Measurements from ENCODE around the gene TMEM25. TPM values are rescaled to one million over a fixed set of nuclear protein-coding genes. Genes with fewer than 3 reads are reported as not detected.

TMEM25 gene
- total RNA-seq, 3 donors from 2014 or later (not counting 1 experiment from before 2014, with no cell fraction given): 4.1 to 11.0 (median 9.3) TPM

DNA sequence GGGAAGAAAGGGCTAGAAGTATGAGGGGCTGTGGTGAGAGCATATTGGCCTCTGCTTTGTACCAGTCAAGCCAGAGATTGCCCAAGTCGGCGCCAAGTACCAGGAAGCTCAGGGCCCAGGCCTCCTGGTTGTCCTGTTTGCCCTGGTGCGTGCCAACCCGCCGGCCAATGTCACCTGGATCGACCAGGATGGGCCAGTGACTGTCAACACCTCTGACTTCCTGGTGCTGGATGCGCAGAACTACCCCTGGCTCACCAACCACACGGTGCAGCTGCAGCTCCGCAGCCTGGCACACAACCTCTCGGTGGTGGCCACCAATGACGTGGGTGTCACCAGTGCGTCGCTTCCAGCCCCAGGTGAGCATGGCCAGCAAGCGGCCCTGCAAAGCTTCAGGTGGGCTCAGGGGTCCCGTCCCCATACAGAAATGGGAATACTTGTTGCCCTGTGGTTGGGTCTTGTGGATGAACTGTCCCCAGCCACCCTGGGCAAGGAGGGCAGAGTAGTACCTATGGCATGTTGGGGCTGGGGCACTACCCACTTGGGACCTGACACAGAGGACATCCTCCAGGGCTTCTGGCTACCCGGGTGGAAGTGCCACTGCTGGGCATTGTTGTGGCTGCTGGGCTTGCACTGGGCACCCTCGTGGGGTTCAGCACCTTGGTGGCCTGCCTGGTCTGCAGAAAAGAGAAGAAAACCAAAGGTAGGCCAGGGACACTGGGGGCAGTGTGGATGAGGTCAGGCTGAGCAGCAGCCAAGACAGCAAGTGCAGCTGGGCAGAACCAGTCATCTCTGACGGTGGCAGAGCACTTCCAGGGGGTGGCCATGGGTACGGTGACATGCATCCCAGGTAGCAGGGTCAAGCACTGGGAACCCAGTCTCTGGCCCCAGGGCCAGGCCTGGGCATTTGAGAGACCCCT, 2.1 kb downstream of the TMEM25 start:
- Histone ChIP-seq H3K27me3 (ENCODE audit: control insufficient read depth, insufficient read depth, low read length) (no peaks in the 10 kb centered on the region), H3K9me3 (ENCODE audit: control insufficient read depth, insufficient read depth, low read length) (no peaks in the 10 kb centered on the region), H3K4me3 (ENCODE audit: low read length) (no peak overlapping the region), H3K27ac (ENCODE audit: low read length) (no peak overlapping the region), H3K36me3 (ENCODE audit: control insufficient read depth, insufficient read depth, low read length) (no peaks in the 10 kb centered on the region), H3K4me1 (ENCODE audit: control insufficient read depth, insufficient read depth, low read length) (peaks cover 21% of the 10 kb centered on the region)
- ATAC-seq (no peak), DNase-seq (no peak)
- Mint-ChIP-seq H3K9me3 (no peaks in the 10 kb centered on the region), H3K4me1 (peaks cover 24 to 25% of the 10 kb centered on the region in 2 donors), H3K27me3 (ENCODE audit: low read depth in 2 of 2) (no peaks in the 10 kb centered on the region), H3K27ac (no peak overlapping the region), H3K36me3 (no peaks in the 10 kb centered on the region), H3K4me3 (no peak overlapping the region)
- WGBS (ENCODE audit: insufficient coverage): 94% methylated on average over 19 of the region's 19 CpGs
- TF ChIP-seq, protein P1, sequence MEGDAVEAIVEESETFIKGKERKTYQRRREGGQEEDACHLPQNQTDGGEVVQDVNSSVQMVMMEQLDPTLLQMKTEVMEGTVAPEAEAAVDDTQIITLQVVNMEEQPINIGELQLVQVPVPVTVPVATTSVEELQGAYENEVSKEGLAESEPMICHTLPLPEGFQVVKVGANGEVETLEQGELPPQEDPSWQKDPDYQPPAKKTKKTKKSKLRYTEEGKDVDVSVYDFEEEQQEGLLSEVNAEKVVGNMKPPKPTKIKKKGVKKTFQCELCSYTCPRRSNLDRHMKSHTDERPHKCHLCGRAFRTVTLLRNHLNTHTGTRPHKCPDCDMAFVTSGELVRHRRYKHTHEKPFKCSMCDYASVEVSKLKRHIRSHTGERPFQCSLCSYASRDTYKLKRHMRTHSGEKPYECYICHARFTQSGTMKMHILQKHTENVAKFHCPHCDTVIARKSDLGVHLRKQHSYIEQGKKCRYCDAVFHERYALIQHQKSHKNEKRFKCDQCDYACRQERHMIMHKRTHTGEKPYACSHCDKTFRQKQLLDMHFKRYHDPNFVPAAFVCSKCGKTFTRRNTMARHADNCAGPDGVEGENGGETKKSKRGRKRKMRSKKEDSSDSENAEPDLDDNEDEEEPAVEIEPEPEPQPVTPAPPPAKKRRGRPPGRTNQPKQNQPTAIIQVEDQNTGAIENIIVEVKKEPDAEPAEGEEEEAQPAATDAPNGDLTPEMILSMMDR (IDR thresholded peaks at IDR 0.05): no peak
- intact Hi-C loops (cut with micrococcal nuclease): no loop called here

DNA sequence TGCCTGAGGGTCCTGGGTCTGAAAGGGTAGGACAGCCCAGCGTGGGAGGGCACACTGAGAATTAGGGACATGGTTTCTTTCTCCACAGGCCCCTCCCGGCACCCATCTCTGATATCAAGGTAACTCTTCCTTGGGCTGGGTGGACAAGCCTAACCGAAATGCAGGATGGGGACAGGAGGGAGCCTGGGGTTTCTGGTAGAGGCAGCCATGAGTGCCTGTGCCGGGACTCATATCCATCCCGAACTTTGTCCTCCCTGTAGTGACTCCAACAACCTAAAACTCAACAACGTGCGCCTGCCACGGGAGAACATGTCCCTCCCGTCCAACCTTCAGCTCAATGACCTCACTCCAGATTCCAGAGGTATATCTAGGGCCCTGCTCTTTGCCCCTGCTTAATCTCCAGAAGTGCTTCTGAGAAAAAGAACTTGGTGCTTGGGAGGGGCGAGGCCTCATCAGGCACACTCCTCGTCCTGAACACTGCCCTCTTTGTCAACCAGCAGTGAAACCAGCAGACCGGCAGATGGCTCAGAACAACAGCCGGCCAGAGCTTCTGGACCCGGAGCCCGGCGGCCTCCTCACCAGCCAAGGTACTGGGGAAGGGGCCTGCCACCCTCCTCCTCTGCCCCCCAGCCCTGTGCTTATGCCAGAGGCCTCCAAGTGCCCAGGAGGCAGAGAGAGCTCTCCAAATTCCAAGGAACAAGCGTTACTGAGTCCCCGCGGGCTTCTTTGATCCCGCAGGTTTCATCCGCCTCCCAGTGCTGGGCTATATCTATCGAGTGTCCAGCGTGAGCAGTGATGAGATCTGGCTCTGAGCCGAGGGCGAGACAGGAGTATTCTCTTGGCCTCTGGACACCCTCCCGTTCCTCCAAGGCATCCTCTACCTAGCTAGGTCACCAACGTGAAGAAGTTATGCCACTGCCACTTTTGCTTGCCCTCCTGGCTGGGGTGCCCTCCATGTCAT, 3.1 kb downstream of the TMEM25 start:
- Mint-ChIP-seq H3K36me3 (no peaks in the 10 kb centered on the region), H3K27ac (no peak overlapping the region), H3K9me3 (no peaks in the 10 kb centered on the region), H3K4me1 (peaks cover 22% of the 10 kb centered on the region in 2 donors), H3K4me3 (no peak overlapping the region), H3K27me3 (ENCODE audit: low read depth in 2 of 2) (no peaks in the 10 kb centered on the region)
- Histone ChIP-seq H3K4me3 (ENCODE audit: low read length) (no peak overlapping the region), H3K4me1 (ENCODE audit: control insufficient read depth, insufficient read depth, low read length) (peaks cover 21% of the 10 kb centered on the region), H3K27ac (ENCODE audit: low read length) (no peak overlapping the region), H3K27me3 (ENCODE audit: control insufficient read depth, insufficient read depth, low read length) (no peaks in the 10 kb centered on the region), H3K9me3 (ENCODE audit: control insufficient read depth, insufficient read depth, low read length) (no peaks in the 10 kb centered on the region), H3K36me3 (ENCODE audit: control insufficient read depth, insufficient read depth, low read length) (no peaks in the 10 kb centered on the region)
- DNase-seq (no peak), ATAC-seq (no peak)
- TF ChIP-seq, protein P1 (IDR thresholded peaks at IDR 0.05): no peak
- WGBS (ENCODE audit: insufficient coverage): 88% methylated on average over 27 of the region's 27 CpGs
- intact Hi-C loops (cut with micrococcal nuclease): no loop called here

DNA sequence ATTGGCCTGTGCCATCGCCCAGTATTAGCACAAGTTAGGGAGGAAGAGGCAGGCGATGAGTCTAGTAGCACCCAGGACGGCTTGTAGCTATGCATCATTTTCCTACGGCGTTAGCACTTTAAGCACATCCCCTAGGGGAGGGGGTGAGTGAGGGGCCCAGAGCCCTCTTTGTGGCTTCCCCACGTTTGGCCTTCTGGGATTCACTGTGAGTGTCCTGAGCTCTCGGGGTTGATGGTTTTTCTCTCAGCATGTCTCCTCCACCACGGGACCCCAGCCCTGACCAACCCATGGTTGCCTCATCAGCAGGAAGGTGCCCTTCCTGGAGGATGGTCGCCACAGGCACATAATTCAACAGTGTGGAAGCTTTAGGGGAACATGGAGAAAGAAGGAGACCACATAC, 4.3 kb downstream of the TMEM25 start:
- no peak for ATAC-seq

More for the DNA sequence above, 4.3 kb downstream of the TMEM25 start:
- no peaks in the 10 kb centered on the region for H3K27me3 ChIP-seq (ENCODE audit: control insufficient read depth, insufficient read depth, low read length)
- Mint-ChIP-seq H3K36me3 (no peaks in the 10 kb centered on the region), H3K27me3 (ENCODE audit: low read depth in 2 of 2) (no peaks in the 10 kb centered on the region), H3K27ac (no peak overlapping the region), H3K9me3 (no peaks in the 10 kb centered on the region), H3K4me3 (no peak overlapping the region), H3K4me1 (peaks cover 10 to 11% of the 10 kb centered on the region in 2 donors)
- H3K36me3 ChIP-seq (ENCODE audit: control insufficient read depth, insufficient read depth, low read length): no peaks in the 10 kb centered on the region
- no peak for DNase-seq
- H3K4me1 ChIP-seq (ENCODE audit: control insufficient read depth, insufficient read depth, low read length): peaks cover 12% of the 10 kb centered on the region
- H3K9me3 ChIP-seq (ENCODE audit: control insufficient read depth, insufficient read depth, low read length): no peaks in the 10 kb centered on the region
- intact Hi-C loops (cut with micrococcal nuclease): no loop called here
- no peak overlapping the region for H3K4me3 ChIP-seq (ENCODE audit: low read length)
- TF ChIP-seq, protein P1 (IDR thresholded peaks at IDR 0.05): no peak
- WGBS (ENCODE audit: insufficient coverage): 90% methylated on average over 8 of the region's 9 CpGs
- no peak overlapping the region for H3K27ac ChIP-seq (ENCODE audit: low read length)
